ENCODE results near the gene CIAO2A.

CIAO2A gene

DNA sequence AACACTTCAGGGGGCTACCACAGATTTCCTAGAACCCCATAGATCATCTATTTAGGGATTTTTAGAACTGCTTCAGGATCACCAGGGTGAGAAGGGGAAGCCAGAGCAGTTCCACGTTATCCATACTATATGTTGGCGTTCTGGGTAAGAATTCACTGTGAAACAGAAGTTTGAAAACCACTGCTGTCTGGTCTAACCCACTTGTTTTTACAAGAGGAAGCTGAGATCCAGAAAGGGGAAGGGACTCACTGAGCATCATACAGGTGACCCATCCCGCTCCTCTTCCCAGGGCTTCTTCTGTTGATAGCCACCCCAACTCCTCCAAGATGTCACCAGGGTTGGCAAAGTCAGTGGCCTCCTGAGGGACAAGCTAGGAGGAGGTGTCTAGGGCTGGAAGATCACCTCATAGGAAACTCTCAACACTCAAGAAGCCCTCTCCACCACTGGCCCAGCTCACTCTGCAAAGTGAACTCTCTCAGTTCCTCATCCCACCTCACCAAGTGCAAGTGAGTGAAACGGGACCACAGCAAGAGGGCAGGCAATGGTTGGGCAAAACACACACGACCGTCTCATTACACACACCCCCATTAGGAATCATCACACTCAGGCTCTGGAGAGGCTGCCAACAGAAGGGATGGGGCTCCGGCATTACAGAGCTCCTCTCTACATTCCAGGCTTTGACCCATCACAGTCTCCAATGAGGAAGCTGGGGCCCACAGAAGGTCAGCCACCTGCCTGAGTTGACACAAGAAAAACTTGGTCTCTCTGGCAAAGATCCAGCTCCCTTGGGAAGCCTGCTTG is 49.1 kb downstream of the CIAO2A start:
- ATAC-seq (no peak), DNase-seq (no peak)
- Mint-ChIP-seq H3K9me3 (no peaks in the 10 kb centered on the region), H3K4me3 (no peak overlapping the region), H3K27ac (no peak overlapping the region), H3K4me1 (peaks cover 14% of the 10 kb centered on the region), H3K27me3 (peaks cover 48% of the 10 kb centered on the region)

DNA sequence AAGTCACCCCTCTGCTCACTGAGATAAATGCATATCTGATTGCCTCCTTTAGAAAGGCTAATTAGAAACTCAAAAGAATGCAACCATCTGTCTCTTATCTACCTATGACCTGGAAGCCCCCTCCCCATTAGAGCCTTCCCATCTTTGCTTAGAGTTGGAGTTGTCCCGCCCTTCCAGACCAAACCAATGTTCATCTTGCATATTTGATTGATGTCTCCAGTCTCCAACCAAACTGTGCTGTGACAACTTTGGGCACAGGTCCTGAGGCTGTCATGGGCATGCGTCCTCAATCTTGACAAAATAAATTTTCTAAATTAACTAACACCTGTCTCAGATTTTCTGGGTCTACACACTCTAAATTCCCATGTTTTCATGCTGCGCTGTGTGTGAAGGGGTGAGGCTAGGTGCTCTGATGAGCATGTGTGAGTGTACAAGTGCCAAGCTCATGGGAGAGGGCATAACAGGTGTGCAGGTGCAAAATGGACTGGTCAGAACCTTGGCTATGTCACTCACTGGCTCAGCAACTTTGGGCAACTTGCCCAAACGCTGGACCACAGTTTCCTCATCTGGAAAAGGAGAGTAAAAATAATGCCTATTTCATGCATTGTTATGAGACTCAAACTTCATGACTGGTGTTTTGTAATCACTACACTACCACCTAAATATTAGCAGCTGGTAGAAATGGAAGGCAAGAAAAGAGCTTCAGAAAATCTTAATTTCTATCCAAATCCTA is 54.6 kb downstream of the CIAO2A start:
- Mint-ChIP-seq H3K4me1 (no peaks in the 10 kb centered on the region), H3K4me3 (no peak overlapping the region), H3K27me3 (peaks cover 8% of the 10 kb centered on the region), H3K9me3 (no peaks in the 10 kb centered on the region), H3K27ac (no peak overlapping the region)
- DNase-seq (no peak), ATAC-seq (no peak)

DNA sequence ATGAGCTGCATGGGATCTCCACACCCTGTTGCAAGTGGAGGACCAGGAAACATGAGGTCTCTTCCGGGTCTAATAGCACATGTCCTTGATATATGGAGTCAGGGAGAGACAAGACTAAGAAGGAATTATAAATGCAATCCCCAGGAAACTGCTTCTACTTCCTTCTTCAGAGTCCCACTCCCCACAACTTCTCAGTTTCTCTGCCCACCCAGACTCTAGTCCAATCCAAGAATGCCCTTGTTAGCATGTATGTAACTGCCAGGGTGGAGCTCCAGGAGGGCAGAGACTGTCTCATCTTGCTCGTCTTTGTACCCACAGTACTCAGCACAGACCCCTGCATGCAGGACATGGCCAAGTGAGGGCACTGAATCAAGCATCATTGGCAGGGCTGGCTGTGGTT is 55.7 kb downstream of the CIAO2A start:
- Mint-ChIP-seq H3K27ac (peak overlapping the region in 1 of 2 donors; percentile 17), H3K4me3 (no peak overlapping the region), H3K27me3 (no peaks in the 10 kb centered on the region), H3K4me1 (no peaks in the 10 kb centered on the region), H3K9me3 (no peaks in the 10 kb centered on the region)
- DNase-seq = no peak
- no peak for ATAC-seq

DNA sequence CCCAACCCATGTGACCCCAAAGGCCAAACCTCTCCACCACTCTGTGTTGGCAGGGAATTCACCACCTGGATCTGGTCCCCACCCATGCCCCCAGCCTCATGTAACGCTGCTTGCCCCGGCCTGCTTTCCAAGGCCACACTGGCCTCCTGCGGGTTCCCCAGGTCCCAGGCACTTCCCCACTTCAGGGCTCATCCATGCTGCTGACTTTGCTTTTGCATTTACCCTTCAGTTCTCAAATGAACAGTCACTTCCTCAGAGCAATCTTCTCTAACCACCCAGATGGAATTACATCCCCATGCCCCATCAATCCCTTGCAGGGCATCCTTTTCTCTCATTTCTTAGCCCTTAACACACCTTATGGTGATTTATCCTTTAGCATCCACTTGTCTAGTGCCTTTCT is 56.5 kb downstream of the CIAO2A start:
- no peak overlapping the region for H3K4me3 Mint-ChIP-seq
- ATAC-seq = no peak
- no peak for DNase-seq
- no peaks in the 10 kb centered on the region for H3K9me3 Mint-ChIP-seq
- no peaks in the 10 kb centered on the region for H3K27me3 Mint-ChIP-seq
- H3K27ac Mint-ChIP-seq = no peak overlapping the region
- H3K4me1 Mint-ChIP-seq = peaks cover 5% of the 10 kb centered on the region

DNA sequence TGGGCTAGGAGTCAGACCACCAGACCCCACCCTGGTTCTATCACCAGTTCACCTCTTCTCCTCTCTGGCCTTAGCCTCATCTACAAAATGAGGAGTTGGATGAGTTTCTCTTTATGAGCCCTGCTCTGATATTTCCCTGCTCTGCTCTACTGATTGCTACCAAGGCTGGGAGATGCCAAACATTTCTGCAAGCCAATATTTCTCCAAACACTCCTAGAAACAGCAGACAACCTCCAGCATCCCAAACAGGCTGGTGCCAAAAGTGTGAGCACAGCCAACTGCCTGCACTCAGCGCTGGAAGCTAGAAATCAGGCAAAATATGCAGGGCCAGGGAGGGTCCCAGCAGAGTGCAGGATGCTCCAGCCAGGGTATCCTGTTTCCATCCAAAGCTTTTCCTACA is 58.1 kb downstream of the CIAO2A start:
- Mint-ChIP-seq H3K4me3 (no peak overlapping the region), H3K9me3 (no peaks in the 10 kb centered on the region), H3K4me1 (peaks cover 10% of the 10 kb centered on the region), H3K27ac (no peak overlapping the region), H3K27me3 (no peaks in the 10 kb centered on the region)
- no peak for DNase-seq
- no peak for ATAC-seq

DNA sequence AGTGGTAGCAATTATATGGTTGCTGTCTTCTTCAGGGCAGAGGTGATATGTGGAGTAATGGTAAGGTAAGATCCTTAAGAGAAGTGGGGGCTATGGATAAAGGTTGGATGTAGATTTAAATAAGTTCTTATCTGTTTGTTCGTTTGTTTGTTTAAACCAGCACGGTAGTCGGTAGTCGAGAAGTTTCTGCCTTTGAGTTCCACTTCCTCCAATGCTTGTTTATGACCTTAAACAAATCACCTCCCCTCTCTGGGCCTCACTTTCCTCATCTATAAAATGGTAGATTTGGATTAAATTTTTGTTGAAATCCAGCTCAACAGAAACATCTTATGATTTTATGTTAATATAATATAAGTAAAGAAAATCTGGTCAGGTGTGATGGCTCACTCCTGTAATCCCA is 59.1 kb downstream of the CIAO2A start:
- Mint-ChIP-seq H3K4me3 (no peak overlapping the region), H3K27ac (peak overlapping the region in 1 of 2 donors; percentile 19), H3K9me3 (no peaks in the 10 kb centered on the region), H3K4me1 (peaks cover 14% of the 10 kb centered on the region), H3K27me3 (no peaks in the 10 kb centered on the region)
- DNase-seq (no peak), ATAC-seq (no peak)

DNA sequence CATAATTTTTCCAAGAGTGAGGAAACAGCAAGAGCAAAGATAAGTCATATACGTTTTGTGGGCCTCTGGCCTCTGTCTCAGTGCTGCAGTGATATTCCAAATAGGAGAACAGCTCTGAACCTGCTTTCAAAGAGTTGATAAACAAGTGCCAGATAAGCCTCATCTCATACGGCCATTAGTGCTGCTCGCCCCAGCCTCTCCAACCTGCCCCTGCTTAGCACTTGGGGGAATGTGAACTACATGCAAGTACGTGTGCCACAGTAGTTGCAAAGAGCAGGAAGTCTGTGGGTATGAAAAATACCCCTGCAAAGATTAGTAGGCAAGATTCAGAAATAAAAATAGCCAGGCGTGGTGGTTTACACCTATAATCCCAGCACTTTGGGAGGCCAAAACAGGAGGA is 61.3 kb downstream of the CIAO2A start:
- Mint-ChIP-seq H3K4me3 (no peak overlapping the region), H3K9me3 (no peaks in the 10 kb centered on the region), H3K27ac (no peak overlapping the region), H3K4me1 (peaks cover 27% of the 10 kb centered on the region), H3K27me3 (no peaks in the 10 kb centered on the region)
- no peak for ATAC-seq
- no peak for DNase-seq

DNA sequence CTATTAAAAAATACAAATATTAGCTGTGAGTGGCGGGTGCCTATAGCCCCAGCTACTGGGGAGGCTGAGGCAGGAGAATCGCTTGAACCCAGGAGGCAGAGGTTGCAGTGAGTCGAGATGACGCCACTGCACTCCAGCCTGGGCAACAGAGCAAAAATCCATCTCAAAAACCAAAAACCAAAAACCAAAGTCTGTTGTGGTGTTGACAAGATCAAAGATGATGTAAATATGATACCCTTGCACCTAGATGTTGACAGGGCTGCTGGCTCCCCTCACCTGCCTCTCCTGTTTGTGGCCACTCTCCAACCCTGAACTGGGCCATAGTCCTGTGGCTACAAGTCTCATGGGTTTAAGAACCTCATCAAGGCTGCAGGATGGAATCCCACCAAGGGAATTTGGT is 63.5 kb downstream of the CIAO2A start:
- Mint-ChIP-seq H3K9me3 (no peaks in the 10 kb centered on the region), H3K27ac (no peak overlapping the region)

DNA sequence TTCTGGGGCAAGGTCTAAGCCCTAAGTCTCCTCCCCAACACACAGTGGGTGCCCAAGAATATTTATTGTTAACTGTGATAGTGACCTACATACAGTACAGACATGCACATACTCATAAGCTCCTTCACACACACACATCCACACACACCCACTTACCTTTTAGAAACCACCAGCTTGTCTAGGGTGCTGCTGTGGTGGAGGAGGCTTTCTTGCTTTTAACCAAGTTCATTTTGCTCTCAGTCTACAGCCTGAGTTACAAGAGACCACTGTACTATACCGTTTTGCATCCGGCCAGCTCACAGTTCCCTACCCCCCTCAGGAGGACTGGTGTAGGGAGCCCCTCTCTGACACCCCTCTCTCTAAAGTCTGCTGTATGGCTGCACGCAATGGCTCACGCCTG is 64.0 kb downstream of the CIAO2A start:
- Mint-ChIP-seq H3K27me3 (no peaks in the 10 kb centered on the region), H3K4me1 (peaks cover 30% of the 10 kb centered on the region), H3K4me3 (peak overlapping the region in 1 of 2 donors; percentile 19), H3K27ac (no peak overlapping the region), H3K9me3 (no peaks in the 10 kb centered on the region)
- DNase-seq (no peak), ATAC-seq (peak; percentile 75)

More for the DNA sequence above, 63.5 kb downstream of the CIAO2A start:
- H3K4me3 Mint-ChIP-seq = no peak overlapping the region
- peaks cover 27% of the 10 kb centered on the region for H3K4me1 Mint-ChIP-seq
- H3K27me3 Mint-ChIP-seq = no peaks in the 10 kb centered on the region
- DNase-seq (no peak), ATAC-seq (no peak)

DNA sequence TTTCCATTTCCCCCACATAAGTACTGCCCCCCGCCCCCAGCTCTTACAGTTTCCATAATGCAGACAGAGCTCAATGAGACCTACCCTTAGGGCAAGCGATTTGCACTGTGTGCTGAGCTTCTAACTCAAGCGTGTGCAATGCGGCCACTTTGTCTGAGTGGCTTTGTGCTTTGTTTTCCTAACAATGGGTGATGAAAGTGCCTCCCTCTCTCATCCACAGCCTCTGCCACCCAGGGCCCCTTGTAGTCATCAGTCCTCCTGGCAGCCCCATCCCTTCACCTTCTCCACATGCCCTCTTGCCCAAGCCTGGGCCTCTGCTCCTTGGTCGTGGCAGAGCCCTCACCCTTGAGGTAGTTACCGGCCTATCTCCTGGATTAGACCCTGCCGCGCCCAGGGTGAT is 64.5 kb downstream of the CIAO2A start:
- Mint-ChIP-seq H3K27ac (no peak overlapping the region), H3K4me3 (peak overlapping the region in 1 of 2 donors; percentile 19), H3K9me3 (no peaks in the 10 kb centered on the region), H3K27me3 (no peaks in the 10 kb centered on the region), H3K4me1 (peaks cover 33% of the 10 kb centered on the region)
- DNase-seq (no peak), ATAC-seq (no peak)

DNA sequence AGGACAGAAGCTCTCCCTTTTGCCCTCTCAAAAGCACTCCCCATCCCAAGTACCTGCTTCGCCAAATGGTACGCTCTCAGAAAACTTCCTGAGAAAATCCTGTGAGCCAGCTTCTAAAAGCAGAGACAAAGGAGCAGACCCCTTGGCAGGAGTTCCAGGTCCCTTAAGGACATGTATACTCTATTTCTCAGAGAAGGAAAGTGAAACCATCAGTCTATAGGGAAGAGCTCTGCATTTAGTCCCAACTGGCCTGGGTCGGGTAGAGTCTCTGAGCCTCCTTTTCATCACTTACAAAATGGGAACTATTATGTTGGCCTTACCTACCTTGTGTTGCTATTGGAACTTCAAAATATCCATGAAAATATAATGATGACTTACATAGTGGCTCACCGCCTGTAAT is 67.0 kb downstream of the CIAO2A start:
- Mint-ChIP-seq H3K9me3 (no peaks in the 10 kb centered on the region), H3K27me3 (no peaks in the 10 kb centered on the region), H3K27ac (no peak overlapping the region), H3K4me3 (no peak overlapping the region), H3K4me1 (peaks cover 23% of the 10 kb centered on the region)
- no peak for DNase-seq
- no peak for ATAC-seq

DNA sequence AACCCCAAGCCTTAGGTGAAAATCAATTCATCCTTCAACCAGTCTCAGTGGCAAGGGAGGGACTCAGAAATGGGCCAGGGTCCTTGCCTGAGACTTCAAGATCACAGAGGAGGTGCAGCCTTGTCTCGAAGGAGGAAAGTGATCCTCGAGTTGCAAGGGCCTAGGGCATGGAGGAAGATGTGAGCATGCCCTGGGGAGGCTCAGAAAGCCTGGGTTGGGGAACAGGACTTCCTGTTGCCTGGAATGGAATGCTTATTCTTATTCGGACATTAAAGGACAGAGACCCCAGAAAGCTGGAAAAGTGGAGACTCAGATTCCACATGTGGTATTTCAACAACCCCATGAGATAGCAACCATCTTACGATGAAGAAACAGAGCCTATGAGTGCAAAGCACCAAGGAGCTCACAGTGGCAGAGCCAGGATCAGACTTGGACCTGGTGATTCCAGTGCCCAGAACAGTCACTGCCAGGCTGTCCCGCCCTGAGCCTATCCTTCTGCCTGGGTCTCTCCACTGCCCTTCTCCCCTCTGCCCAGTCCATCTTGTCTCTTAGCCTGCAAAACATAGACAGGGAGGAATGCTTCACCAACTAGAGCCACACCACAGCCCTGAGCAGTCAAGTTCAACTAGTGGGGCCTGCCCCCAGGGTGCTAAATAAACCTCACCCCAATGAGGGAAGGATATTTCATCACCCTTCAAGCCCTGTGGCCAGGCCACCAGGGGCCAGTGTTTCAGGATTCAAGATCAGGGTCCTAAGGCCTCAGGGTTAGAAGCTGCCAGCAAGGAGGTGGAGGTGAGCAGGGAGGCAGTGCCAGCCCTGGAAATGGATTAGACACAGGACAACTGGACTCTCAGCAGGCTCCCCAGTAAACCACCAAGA is 69.2 kb downstream of the CIAO2A start:
- ATAC-seq (peak; percentile 79), DNase-seq (peak in 1 of 2 donors; percentile 27)
- H3K27ac Mint-ChIP-seq = peak overlapping the region; percentile 6 to 57
- H3K4me1 Mint-ChIP-seq = peaks cover 18% of the 10 kb centered on the region
- H3K9me3 Mint-ChIP-seq = peaks cover 0 to 5% of the 10 kb centered on the region in 2 donors
- H3K27me3 Mint-ChIP-seq = no peaks in the 10 kb centered on the region
- H3K4me3 Mint-ChIP-seq = no peak overlapping the region

DNA sequence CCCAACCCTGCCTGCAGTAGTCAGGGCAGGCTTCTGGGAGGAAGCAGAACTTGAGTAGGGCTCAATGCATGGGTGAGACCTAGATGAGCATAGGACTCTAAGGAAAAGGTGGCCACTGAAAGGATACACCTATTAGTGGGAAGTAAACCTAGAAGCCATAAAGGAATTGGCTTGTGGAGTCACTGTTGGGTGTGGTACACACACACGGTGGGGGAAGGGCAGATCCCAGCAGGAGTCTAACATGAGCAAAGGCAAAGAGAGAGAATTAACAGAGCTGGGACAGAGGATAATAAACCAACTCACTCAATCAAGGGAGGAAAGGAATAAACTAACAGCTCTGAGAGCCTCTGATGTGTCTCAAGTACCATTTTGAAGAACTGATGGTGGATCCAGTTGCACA is 70.4 kb downstream of the CIAO2A start:
- peaks cover 6% of the 10 kb centered on the region for H3K4me1 Mint-ChIP-seq
- peak overlapping the region in 1 of 2 donors; percentile 2 for H3K27ac Mint-ChIP-seq
- no peaks in the 10 kb centered on the region for H3K27me3 Mint-ChIP-seq
- H3K9me3 Mint-ChIP-seq = peaks cover 0 to 5% of the 10 kb centered on the region in 2 donors
- no peak for ATAC-seq
- no peak overlapping the region for H3K4me3 Mint-ChIP-seq
- no peak for DNase-seq

DNA sequence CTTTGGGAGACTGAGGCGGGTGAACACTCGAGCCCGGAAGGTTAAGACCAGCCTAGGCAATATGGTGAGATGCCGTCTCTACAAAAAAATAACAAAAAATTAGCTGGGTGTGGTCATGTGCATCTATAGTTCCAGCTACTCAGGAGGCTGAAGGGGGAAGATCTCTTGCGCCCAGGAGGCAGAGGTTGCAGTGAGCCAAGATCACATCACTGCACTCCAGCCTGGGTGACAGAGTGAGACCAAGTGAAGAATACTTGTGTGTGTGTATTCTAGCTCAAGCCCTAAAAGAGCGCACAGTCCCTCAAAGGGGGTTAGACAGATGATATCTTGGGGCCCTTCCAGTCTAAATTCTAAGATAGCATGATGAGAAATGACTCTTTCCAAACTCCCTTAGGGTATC is 71.1 kb downstream of the CIAO2A start:
- no peak overlapping the region for H3K4me3 Mint-ChIP-seq
- no peak overlapping the region for H3K27ac Mint-ChIP-seq
- peaks cover 6% of the 10 kb centered on the region for H3K4me1 Mint-ChIP-seq
- no peak for DNase-seq
- ATAC-seq = no peak
- H3K9me3 Mint-ChIP-seq = peaks cover 0 to 5% of the 10 kb centered on the region in 2 donors
- no peaks in the 10 kb centered on the region for H3K27me3 Mint-ChIP-seq

Data from stimulated activated naive CD8-positive, alpha-beta T cell treated with anti-CD3 and anti-CD28 coated beads, Interleukin-15, amount 100 ng/mL, for 72 hours (primary cell).